Adrenal gland (tissue), 12 donors: ENCODE measurements around the gene AOX1. TPM values are rescaled to one million over a fixed set of nuclear protein-coding genes. Genes with fewer than 3 reads are reported as not detected.

Experiments used
- DNase-seq, 7 donors: peaks; one replicate each; pipeline ENCODE4 v3.0.0-alpha.2; 2019 to 2020
- H3K27ac ChIP-seq, 5 donors: fragments of 200-600 bp; sonication (generic) in 4 of 5; 1 replicate in 3 of 5; 2 replicates in 2 of 5; pipeline versions ENCODE4 v1.5.1 to v1.8.0; 2016 to 2020; ENCODE audit warnings: mild to moderate bottlenecking in 1 of 5
- H3K27me3 ChIP-seq: fragments of 200-600 bp; 2 replicates; pipeline ENCODE4 v1.8.0; 2021
- H3K36me3 ChIP-seq, 2 donors: fragments of 200-600 bp; replicated peaks in 1 of 2; 1 replicate in 1 of 2; 2 replicates in 1 of 2; pipeline versions ENCODE4 v1.5.1 to v1.8.0; 2018 to 2022
- H3K4me1 ChIP-seq, 2 donors: fragments of 200-600 bp; replicated peaks in 1 of 2; 1 replicate in 1 of 2; 2 replicates in 1 of 2; pipeline versions ENCODE4 v1.5.1 to v1.8.0; 2018 to 2021
- H3K4me3 ChIP-seq, 4 donors: fragments of 200-600 bp; sonication (generic) in 3 of 4; one replicate each; pipeline ENCODE4 v1.5.1; 2016 to 2018
- H3K9me3 ChIP-seq, 3 donors: fragments of 200-600 bp; sonication (generic) in 1 of 3; replicated peaks in 1 of 3; 1 replicate in 2 of 3; 2 replicates in 1 of 3; pipeline versions ENCODE4 v1.5.1 to v1.8.0; 2016 to 2021
- POLR2A ChIP-seq, 2 donors: fragments of 450-650 bp; IDR thresholded peaks; one replicate each; pipeline ENCODE4 v1.6.1; 2017; ENCODE audit warnings: antibody characterized with exemption in 2 of 2, mild to moderate bottlenecking in 2 of 2, moderate library complexity in 1 of 2
- WGBS, 4 donors: extraction: QIAGEN DNeasy Blood & Tissue Kit in 2 of 4; methylation state at CpG; one replicate each; pipeline versions ENCODE4 v1.1.5 to v1.1.7; 2013 to 2017; 5-methylcytosine and 5-hydroxymethylcytosine counted together
- intact Hi-C, 2 donors: fragments of 100-400 bp; cut with DNase I; formaldehyde crosslinking; loops; one replicate each; pipeline versions ENCODE4 v1.14.1 to v1.15.0; 2022 to 2023
- polyA plus RNA-seq, 3 donors: library from polyadenylated mRNA; stranded (reverse); fragments of 200-250 nt in 2 of 3; fragments of 350-450 nt in 1 of 3; fragmentation: Illumina TruSeq in 1 of 3; extraction: RNeasy Lipid Tissue Mini Kit (QIAGEN cat#74804) in 1 of 3; gene quantifications; one replicate each; pipeline ENCODE4 v1.2.3, GENCODE V29; 2013 to 2014
- total RNA-seq, 9 donors: library from RNA; depleted of rRNA in 4 of 9; stranded (reverse); fragments of >200 nt in 4 of 9; fragments of 120-200 nt in 1 of 9; fragmentation: NEBNext Ultra II Directional in 1 of 9; extraction: Animal tissue kit (Norgen Biotek cat#: 25700) in 1 of 9; gene quantifications; one replicate each; pipeline versions ENCODE4 v1.1.0 to v1.2.4, GENCODE V29; 2013 to 2023
- TF ChIP-seq, protein P1 (sequence below), 6 experiments: fragments of 450-650 bp in 4 of 6; fragments of 200-600 bp in 2 of 6; sonication (generic) in 1 of 6; IDR thresholded peaks; 1 replicate in 5 of 6; 2 replicates in 1 of 6; pipeline versions ENCODE4 v1.5.1 to v1.8.0; 2016 to 2021; ENCODE audit warnings: antibody characterized with exemption in 6 of 6, mild to moderate bottlenecking in 2 of 6, moderate library complexity in 1 of 6
- donor health status: healthy with polysubstance abuse.
- donor health status: Bipolar disorder and iron deficiency.
- donor health status: DM: yes; HTN: yes; CAD: no.
- donor health status: DM: no; HTN: no; CAD: no.
- donor health status: DM: no; HTN: no; CAD: no.
- donor health status: DM: yes; HTN: yes; CAD: no.

AOX1 gene
- total and polyA plus RNA-seq, 12 donors: 101 to 1,121 (median 681) TPM

GRCh38 chr2:200674837-200675236, 89.0 kb downstream of the AOX1 start:
- Histone ChIP-seq H3K4me3 (no peak overlapping the region), H3K4me1 (peaks cover 19 to 31% of the 10 kb centered on the region in 2 donors), H3K27me3 (no peaks in the 10 kb centered on the region), H3K36me3 (peaks cover 0 to 18% of the 10 kb centered on the region in 2 donors), H3K9me3 (peaks cover 0 to 11% (median 0%) of the 10 kb centered on the region in 3 donors), H3K27ac (peak overlapping the region in 3 of 5 donors; percentile 23 to 48 (median 45))
- intact Hi-C loops: no loop called here
- 53 to 65% (median 64%) methylated on average over 6 to 7 of the region's 7 CpGs for WGBS, 4 donors
- TF ChIP-seq POLR2A (IDR thresholded peaks at IDR 0.05): peak in 1 of 2 donors; percentile 11
- TF ChIP-seq, protein P1, sequence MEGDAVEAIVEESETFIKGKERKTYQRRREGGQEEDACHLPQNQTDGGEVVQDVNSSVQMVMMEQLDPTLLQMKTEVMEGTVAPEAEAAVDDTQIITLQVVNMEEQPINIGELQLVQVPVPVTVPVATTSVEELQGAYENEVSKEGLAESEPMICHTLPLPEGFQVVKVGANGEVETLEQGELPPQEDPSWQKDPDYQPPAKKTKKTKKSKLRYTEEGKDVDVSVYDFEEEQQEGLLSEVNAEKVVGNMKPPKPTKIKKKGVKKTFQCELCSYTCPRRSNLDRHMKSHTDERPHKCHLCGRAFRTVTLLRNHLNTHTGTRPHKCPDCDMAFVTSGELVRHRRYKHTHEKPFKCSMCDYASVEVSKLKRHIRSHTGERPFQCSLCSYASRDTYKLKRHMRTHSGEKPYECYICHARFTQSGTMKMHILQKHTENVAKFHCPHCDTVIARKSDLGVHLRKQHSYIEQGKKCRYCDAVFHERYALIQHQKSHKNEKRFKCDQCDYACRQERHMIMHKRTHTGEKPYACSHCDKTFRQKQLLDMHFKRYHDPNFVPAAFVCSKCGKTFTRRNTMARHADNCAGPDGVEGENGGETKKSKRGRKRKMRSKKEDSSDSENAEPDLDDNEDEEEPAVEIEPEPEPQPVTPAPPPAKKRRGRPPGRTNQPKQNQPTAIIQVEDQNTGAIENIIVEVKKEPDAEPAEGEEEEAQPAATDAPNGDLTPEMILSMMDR (IDR thresholded peaks at IDR 0.05): no peak
- DNase-seq: peak in 1 of 7 donors; percentile 27

- H3K27me3 ChIP-seq: no peaks in the 10 kb centered on the region
- peaks cover 0 to 2% of the 10 kb centered on the region in 2 donors for H3K36me3 ChIP-seq
- intact Hi-C loops: no loop called here
- no peak for TF ChIP-seq POLR2A (IDR thresholded peaks at IDR 0.05)
- TF ChIP-seq, protein P1 (IDR thresholded peaks at IDR 0.05): no peak
- H3K27ac ChIP-seq: peak overlapping the region in 4 of 5 donors; percentile 58 to 86 (median 70)
- DNase-seq: no peak
- H3K9me3 ChIP-seq: peaks cover 0 to 7% (median 0%) of the 10 kb centered on the region in 3 donors
- WGBS, 4 donors: 75 to 87% (median 76%) methylated on average over 2 of the region's 2 CpGs
- H3K4me3 ChIP-seq: no peak overlapping the region
- peaks cover 19 to 31% of the 10 kb centered on the region in 2 donors for H3K4me1 ChIP-seq
Observed at GRCh38 chr2:200677171-200677570, 91.4 kb downstream of the AOX1 start.

DNA sequence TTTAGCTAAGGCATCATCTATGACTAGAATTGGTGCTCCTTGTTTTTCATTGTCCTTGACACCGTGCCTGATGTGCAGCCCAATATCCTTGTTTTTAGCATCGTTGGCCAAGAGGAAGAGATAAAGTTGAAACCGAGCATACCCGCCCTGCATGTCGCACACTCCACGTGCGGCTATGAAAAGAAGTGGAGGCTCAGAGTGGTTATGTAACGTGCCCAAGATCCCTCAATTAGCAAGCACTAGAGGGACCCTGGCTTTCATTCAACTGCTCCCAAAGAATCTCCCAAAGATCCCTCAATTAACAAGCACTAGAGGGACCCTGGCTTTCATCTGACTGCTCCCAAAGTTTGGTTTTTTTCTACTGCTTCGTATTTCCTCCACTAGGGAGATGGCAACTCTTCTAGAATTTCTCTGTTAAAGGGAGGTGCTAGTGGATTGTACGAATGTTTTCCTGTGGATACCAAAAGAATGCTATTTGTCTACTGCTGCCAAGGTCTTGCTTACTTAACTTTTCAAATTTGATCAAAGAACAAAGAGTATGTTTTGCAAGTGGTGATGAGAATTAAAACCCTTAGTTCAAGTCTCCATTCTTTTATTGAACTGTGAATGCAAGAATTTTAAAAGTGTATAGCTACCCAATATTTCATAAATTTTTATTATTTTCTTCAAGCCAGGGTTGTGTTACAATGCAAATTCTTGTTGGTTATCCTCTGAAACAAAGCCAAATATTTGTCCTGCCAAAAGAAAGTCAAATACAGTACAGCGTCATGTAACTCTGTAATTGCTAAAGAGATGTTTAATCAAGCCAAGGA, 92.1 kb downstream of the AOX1 start:
- peak overlapping the region; percentile 15 to 86 (median 69) for H3K27ac ChIP-seq
- peaks cover 0 to 7% (median 0%) of the 10 kb centered on the region in 3 donors for H3K9me3 ChIP-seq
- H3K4me1 ChIP-seq: peaks cover 19 to 31% of the 10 kb centered on the region in 2 donors
- intact Hi-C loops: no loop called here
- no peak overlapping the region for H3K4me3 ChIP-seq
- DNase-seq: peak in 6 of 7 donors; percentile 32 to 68 (median 60)
- no peaks in the 10 kb centered on the region for H3K36me3 ChIP-seq
- no peaks in the 10 kb centered on the region for H3K27me3 ChIP-seq
- TF ChIP-seq, protein P1 (IDR thresholded peaks at IDR 0.05): peak in 5 of 6 experiments; percentile 7 to 52 (median 35)
- TF ChIP-seq POLR2A (IDR thresholded peaks at IDR 0.05): peak in 1 of 2 donors; percentile 10
- WGBS, 4 donors: 16 to 29% (median 18%) methylated on average over 11 of the region's 11 CpGs

DNA sequence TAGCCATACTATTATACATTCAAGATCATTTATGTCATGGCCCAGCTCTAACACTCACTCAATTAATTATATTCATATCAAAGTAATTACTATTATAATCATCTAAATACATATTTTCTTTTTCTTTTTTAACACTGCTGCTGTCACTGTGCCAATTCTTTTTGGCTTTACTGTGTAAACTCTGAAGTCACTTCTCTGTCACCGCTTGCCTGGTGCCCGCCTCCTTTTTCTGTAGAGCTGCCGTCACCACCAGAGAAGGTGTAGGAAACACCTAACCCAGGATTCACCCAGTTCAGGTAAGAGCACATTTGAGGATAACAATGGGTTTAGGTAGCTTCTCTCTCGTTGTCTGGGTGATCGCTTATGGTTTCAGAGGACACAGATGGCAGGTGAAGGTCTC, 93.3 kb downstream of the AOX1 start:
- Histone ChIP-seq H3K9me3 (peaks cover 0 to 7% (median 0%) of the 10 kb centered on the region in 3 donors), H3K27ac (peak overlapping the region in 1 of 5 donors; percentile 69), H3K4me3 (no peak overlapping the region), H3K36me3 (no peaks in the 10 kb centered on the region), H3K4me1 (peaks cover 19 to 31% of the 10 kb centered on the region in 2 donors), H3K27me3 (no peaks in the 10 kb centered on the region)
- TF ChIP-seq, protein P1 (IDR thresholded peaks at IDR 0.05): no peak
- no peak for TF ChIP-seq POLR2A (IDR thresholded peaks at IDR 0.05)
- 72 to 77% (median 75%) methylated on average over 5 of the region's 5 CpGs for WGBS, 4 donors
- DNase-seq: no peak
- intact Hi-C loops: no loop called here
